ENCODE data around the gene RFX1.

RFX1 gene

DNA sequence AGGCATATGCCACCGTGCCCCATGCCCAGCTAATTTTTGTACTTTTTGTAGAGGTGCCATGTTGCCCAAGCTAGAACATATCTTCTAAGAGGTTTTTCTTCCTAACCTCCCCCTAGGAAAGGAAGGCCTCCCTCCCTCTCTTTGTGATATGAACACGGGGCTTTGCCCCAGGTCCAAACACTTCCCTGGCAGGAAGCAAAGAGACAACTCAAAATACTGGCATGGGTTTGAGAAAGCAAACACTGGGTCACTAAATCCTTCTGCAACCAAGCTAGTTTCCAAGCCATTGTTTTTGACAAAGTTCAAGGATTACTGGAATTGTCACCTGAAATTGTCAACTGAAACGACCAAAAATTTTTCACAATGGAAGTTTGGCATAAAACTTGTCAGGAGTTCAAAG, 91.3 kb downstream of the RFX1 start:
- peaks cover 3 to 71% (median 56%) of the 10 kb centered on the region in 5 donors for H3K36me3 ChIP-seq (ENCODE audit: control insufficient read depth in 5 of 5, insufficient read depth in 5 of 5, low read length in 5 of 5)
- no peak overlapping the region for H3K27ac ChIP-seq (ENCODE audit: low read depth, low read length)
- no peak overlapping the region for H3K9ac ChIP-seq (ENCODE audit: low read length in 5 of 5)
- H3K9me3 ChIP-seq (ENCODE audit: control insufficient read depth in 5 of 5, low read length in 5 of 5): no peaks in the 10 kb centered on the region
- H3K4me1 ChIP-seq (ENCODE audit: control insufficient read depth in 5 of 5, insufficient read depth in 5 of 5, low read length in 5 of 5): peaks cover 0 to 26% (median 3%) of the 10 kb centered on the region in 5 donors
- H3K27me3 ChIP-seq (ENCODE audit: control insufficient read depth in 5 of 5, insufficient read depth in 4 of 5, low read length in 5 of 5): no peaks in the 10 kb centered on the region
- H3K4me3 ChIP-seq (ENCODE audit: low read depth in 1 of 5, low read length in 5 of 5): no peak overlapping the region

DNA sequence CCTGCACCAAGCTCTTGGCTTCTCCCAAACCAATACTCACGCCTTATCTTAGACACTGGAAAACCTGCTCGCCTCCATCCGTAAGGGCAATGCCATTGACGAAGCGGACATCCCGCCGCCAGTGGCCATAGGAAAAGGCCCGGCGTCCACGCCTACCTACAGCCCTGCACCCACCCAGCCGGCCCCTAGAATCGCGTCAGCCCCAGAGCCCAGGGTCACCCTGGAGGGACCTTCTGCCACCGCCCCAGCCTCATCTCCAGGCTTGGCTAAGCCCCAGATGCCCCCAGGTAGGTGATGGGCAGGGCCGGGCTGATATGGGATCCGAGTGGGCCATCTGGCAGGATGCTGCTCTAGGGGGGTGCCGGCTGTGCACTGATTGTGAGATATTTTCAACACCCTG, 92.8 kb downstream of the RFX1 start:
- Histone ChIP-seq H3K9ac (ENCODE audit: low read length in 5 of 5) (no peak overlapping the region), H3K27me3 (ENCODE audit: control insufficient read depth in 5 of 5, insufficient read depth in 4 of 5, low read length in 5 of 5) (no peaks in the 10 kb centered on the region), H3K9me3 (ENCODE audit: control insufficient read depth in 5 of 5, low read length in 5 of 5) (no peaks in the 10 kb centered on the region), H3K4me3 (ENCODE audit: low read depth in 1 of 5, low read length in 5 of 5) (no peak overlapping the region), H3K27ac (ENCODE audit: low read depth, low read length) (no peak overlapping the region), H3K36me3 (ENCODE audit: control insufficient read depth in 5 of 5, insufficient read depth in 5 of 5, low read length in 5 of 5) (peaks cover 3 to 67% (median 48%) of the 10 kb centered on the region in 5 donors), H3K4me1 (ENCODE audit: control insufficient read depth in 5 of 5, insufficient read depth in 5 of 5, low read length in 5 of 5) (peaks cover 0 to 22% (median under 1%) of the 10 kb centered on the region in 5 donors)

Measured in subcutaneous abdominal adipose tissue (tissue), 5 donors.